ENCODE data around the gene JHY. TPM values are rescaled to one million over a fixed set of nuclear protein-coding genes. Genes with fewer than 3 reads are reported as not detected.

The JHY gene
- total RNA-seq, 2 donors from 2014 or later, result 2.1 to 4.8 TPM

DNA sequence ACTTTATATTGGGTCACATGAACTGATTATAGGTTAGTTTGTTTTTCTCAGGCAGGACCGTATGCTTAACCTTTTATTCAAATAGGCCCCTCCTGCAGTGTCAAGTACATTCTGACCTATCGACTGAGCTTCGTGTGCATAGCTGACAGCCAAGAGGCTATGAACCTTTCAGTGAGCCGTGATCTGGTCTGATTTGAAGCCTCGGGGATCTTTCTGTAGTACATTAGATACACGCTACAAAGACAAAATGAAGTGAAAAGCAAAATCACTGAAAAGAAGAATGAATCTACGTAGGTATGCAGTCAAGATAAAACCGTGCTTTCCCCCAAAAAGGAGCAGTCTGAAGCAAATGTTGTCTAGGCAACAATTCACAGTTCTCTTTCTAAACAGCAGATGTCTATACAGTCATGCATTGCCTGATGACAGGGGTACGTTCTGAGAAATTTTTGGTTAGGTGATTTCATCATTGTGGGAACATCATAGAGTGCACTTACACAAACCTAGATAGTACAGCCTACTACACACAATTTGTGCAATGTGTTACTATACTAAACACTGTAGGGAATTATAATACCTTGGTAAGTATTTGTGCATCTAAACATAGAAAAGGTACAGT, 18.1 kb downstream of the JHY start:
- WGBS, 2 experiments (ENCODE audit: insufficient coverage in 1 of 2, insufficient read length in 1 of 2), result 80 to 85% methylated on average over 8 to 9 of the region's 9 CpGs
- Mint-ChIP-seq H3K4me3 (no peak overlapping the region), H3K27me3 (ENCODE audit: insufficient read depth) (peaks cover 13% of the 10 kb centered on the region), H3K36me3 (ENCODE audit: low read depth) (no peaks in the 10 kb centered on the region), H3K9me3 (no peaks in the 10 kb centered on the region), H3K4me1 (peaks cover 13% of the 10 kb centered on the region), H3K27ac (no peak overlapping the region)
- H3K4me1 ChIP-seq (ENCODE audit: control insufficient read depth, insufficient read depth, low read length), result peaks cover 4% of the 10 kb centered on the region
- TF ChIP-seq, protein P1, sequence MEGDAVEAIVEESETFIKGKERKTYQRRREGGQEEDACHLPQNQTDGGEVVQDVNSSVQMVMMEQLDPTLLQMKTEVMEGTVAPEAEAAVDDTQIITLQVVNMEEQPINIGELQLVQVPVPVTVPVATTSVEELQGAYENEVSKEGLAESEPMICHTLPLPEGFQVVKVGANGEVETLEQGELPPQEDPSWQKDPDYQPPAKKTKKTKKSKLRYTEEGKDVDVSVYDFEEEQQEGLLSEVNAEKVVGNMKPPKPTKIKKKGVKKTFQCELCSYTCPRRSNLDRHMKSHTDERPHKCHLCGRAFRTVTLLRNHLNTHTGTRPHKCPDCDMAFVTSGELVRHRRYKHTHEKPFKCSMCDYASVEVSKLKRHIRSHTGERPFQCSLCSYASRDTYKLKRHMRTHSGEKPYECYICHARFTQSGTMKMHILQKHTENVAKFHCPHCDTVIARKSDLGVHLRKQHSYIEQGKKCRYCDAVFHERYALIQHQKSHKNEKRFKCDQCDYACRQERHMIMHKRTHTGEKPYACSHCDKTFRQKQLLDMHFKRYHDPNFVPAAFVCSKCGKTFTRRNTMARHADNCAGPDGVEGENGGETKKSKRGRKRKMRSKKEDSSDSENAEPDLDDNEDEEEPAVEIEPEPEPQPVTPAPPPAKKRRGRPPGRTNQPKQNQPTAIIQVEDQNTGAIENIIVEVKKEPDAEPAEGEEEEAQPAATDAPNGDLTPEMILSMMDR (conservative IDR thresholded peaks at IDR 0.05), result no peak
- no peaks in the 10 kb centered on the region for H3K27me3 ChIP-seq (ENCODE audit: control insufficient read depth, insufficient read depth, low read length, poor library complexity, severe bottlenecking)
- H3K9me3 ChIP-seq (ENCODE audit: control insufficient read depth, low read length), result no peaks in the 10 kb centered on the region
- DNase-seq, result no peak
- no peak overlapping the region for H3K27ac ChIP-seq (ENCODE audit: low read depth, low read length)
- no peaks in the 10 kb centered on the region for H3K36me3 ChIP-seq (ENCODE audit: control insufficient read depth, insufficient read depth, low read length)
- H3K4me3 ChIP-seq (ENCODE audit: low read length), result no peak overlapping the region
- H3K9ac ChIP-seq (ENCODE audit: extremely low read depth, low read length, poor library complexity, severe bottlenecking), result no peak overlapping the region

DNA sequence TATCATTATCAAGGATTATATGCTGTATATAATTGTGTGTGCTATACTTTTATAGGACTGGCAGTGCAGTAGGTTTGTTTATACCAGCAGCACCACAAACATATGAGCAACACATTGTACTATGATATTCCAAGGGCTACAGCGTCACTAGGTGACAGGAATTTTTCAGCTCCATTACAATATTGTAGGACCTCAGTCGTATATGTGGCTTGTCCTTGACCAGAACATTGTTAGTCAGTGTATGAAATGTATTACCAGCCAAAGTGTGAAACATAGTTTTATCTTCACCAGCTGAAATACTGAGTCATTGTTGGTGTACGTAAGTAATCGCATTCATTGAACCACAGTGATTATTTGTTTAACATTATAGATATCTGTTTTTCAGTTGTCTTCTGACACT, 20.4 kb downstream of the JHY start:
- no peak overlapping the region for H3K9ac ChIP-seq (ENCODE audit: extremely low read depth, low read length, poor library complexity, severe bottlenecking)
- 98 to 100% methylated on average over 1 to 4 of the region's 4 CpGs for WGBS, 2 experiments (ENCODE audit: insufficient coverage in 1 of 2, insufficient read length in 1 of 2)
- H3K4me3 Mint-ChIP-seq, result no peak overlapping the region
- H3K36me3 Mint-ChIP-seq (ENCODE audit: low read depth), result no peaks in the 10 kb centered on the region
- TF ChIP-seq, protein P1 (conservative IDR thresholded peaks at IDR 0.05), result no peak
- peaks cover 9% of the 10 kb centered on the region for H3K4me1 Mint-ChIP-seq
- no peaks in the 10 kb centered on the region for H3K4me1 ChIP-seq (ENCODE audit: control insufficient read depth, insufficient read depth, low read length)
- H3K36me3 ChIP-seq (ENCODE audit: control insufficient read depth, insufficient read depth, low read length), result no peaks in the 10 kb centered on the region
- DNase-seq, result no peak
- no peak overlapping the region for H3K4me3 ChIP-seq (ENCODE audit: low read length)
- no peak overlapping the region for H3K27ac ChIP-seq (ENCODE audit: low read depth, low read length)
- H3K9me3 ChIP-seq (ENCODE audit: control insufficient read depth, low read length), result no peaks in the 10 kb centered on the region
- H3K27me3 ChIP-seq (ENCODE audit: control insufficient read depth, insufficient read depth, low read length, poor library complexity, severe bottlenecking), result no peaks in the 10 kb centered on the region
- no peak overlapping the region for H3K27ac Mint-ChIP-seq
- no peaks in the 10 kb centered on the region for H3K9me3 Mint-ChIP-seq
- peaks cover 13% of the 10 kb centered on the region for H3K27me3 Mint-ChIP-seq (ENCODE audit: insufficient read depth)

DNA sequence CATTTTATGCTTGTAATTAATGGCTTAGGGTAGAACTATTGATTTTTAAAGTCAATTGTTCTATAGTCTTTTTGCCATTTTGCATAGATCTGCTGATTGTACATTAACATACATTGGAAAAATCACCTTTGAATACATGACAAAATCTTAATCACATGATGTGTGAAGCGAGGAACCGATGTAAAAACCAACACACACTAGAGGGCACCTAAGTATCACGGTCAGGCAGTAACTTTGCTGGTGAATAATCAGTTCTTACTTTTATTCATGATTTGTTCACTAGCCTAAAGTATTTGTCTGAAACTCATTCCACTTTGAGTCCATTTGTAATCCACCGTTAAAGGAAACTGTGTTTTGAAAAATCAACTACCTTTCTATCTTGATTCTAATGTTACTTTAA, 28.2 kb downstream of the JHY start:
- Mint-ChIP-seq H3K36me3 (ENCODE audit: low read depth) (no peaks in the 10 kb centered on the region), H3K27me3 (ENCODE audit: insufficient read depth) (no peaks in the 10 kb centered on the region), H3K27ac (no peak overlapping the region), H3K4me1 (peaks cover 3% of the 10 kb centered on the region), H3K9me3 (no peaks in the 10 kb centered on the region), H3K4me3 (no peak overlapping the region)
- H3K36me3 ChIP-seq (ENCODE audit: control insufficient read depth, insufficient read depth, low read length), result no peaks in the 10 kb centered on the region
- H3K4me3 ChIP-seq (ENCODE audit: low read length), result no peak overlapping the region
- TF ChIP-seq, protein P1 (conservative IDR thresholded peaks at IDR 0.05), result peak; percentile 78
- no peaks in the 10 kb centered on the region for H3K9me3 ChIP-seq (ENCODE audit: control insufficient read depth, low read length)
- no peak overlapping the region for H3K9ac ChIP-seq (ENCODE audit: extremely low read depth, low read length, poor library complexity, severe bottlenecking)
- DNase-seq, result no peak
- H3K27me3 ChIP-seq (ENCODE audit: control insufficient read depth, insufficient read depth, low read length, poor library complexity, severe bottlenecking), result no peaks in the 10 kb centered on the region
- WGBS, 2 experiments (ENCODE audit: insufficient coverage in 1 of 2, insufficient read length in 1 of 2), result 70 to 86% methylated on average over 3 to 4 of the region's 4 CpGs
- no peak overlapping the region for H3K27ac ChIP-seq (ENCODE audit: low read depth, low read length)
- no peaks in the 10 kb centered on the region for H3K4me1 ChIP-seq (ENCODE audit: control insufficient read depth, insufficient read depth, low read length)

All from endodermal cell (in vitro differentiated cells).